ENCODE results near the gene NLRP7. TPM values are rescaled to one million over a fixed set of nuclear protein-coding genes. Genes with fewer than 3 reads are reported as not detected.
"Not testable (repeated sequence)": the region's sequence is repeated elsewhere in the genome, so short reads cannot be mapped to it uniquely, and the experiment has no call there.

NLRP7 gene
- total RNA-seq, 1 donor from 2014 or later: not detected

- no peak for ATAC-seq
Observed at GRCh38 chr19:54918499-54918898, 28.8 kb downstream of the NLRP7 start.

GRCh38 chr19:54916822-54917221, 30.5 kb downstream of the NLRP7 start:
- no peak for ATAC-seq

- ATAC-seq: not testable (repeated sequence)
Observed at GRCh38 chr19:54907899-54908298, 39.4 kb downstream of the NLRP7 start.

DNA sequence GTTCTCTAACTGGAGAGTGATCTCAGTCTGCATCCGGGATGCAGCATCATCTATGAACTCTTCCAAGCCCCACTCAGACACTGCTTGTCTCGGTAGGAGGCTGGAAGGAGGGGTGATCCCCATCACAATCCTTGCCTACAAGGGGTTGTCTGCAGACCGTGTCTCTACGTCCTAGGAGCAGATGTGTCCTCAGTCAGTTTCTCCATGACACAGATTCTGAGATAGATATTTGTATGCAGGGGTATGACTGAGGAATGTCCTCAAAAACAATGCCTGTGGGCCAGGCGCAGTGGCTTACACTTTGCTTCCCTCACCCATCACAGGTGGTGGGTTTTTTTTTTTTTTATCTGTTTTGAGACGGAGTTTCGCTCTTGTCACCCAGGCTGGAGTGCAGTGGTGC, 40.5 kb downstream of the NLRP7 start:
- no peak for ATAC-seq

- no peak for ATAC-seq
Observed at GRCh38 chr19:54905803-54906511, 41.4 kb downstream of the NLRP7 start, which contains the start of gene NCR1. Gene NCR1, plus strand, starts transcription at chr19:54906148. Its CDS starts 40 bp downstream, at chr19:54906188.

GRCh38 chr19:54905421-54905802, 41.9 kb downstream of the NLRP7 start:
- no peak for ATAC-seq

GRCh38 chr19:54904261-54904660, 43.1 kb downstream of the NLRP7 start:
- not testable (repeated sequence) for ATAC-seq

DNA sequence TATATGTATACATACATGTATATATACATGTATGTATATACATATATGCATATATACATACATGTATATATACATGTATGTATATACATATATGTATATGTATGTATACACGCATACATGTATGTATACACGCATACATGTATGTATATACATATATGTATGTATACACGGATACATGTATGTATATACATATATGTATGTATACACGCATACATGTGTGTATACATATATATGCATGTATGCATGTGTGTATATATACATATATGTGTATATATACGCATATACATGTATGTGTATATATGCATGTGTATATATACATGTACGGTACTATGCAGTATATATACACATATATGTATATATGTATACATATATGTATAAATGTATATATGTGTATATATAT, 44.0 kb downstream of the NLRP7 start:
- no peak for ATAC-seq

- no peak for ATAC-seq
Observed at GRCh38 chr19:54902061-54902460, 45.3 kb downstream of the NLRP7 start.

DNA sequence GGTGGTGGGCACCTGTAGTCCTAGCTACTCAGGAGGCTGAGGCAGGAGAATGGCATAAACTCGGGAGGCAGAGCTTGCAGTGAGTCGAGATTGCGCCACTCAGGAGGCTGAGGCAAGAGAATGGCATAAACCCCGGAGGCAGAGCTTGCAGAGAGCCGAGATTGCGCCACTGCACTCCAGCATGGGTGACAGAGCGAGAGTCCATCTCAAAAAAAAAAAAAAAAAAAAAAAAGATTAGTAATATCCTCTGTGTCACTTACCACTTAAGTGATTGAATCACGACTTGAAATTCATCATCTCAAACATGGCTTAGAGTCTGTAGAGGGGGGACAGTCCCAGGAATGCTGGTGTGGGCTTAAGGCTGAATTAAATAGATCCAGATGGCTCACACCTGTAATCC, 46.2 kb downstream of the NLRP7 start:
- ATAC-seq: not testable (repeated sequence)

DNA sequence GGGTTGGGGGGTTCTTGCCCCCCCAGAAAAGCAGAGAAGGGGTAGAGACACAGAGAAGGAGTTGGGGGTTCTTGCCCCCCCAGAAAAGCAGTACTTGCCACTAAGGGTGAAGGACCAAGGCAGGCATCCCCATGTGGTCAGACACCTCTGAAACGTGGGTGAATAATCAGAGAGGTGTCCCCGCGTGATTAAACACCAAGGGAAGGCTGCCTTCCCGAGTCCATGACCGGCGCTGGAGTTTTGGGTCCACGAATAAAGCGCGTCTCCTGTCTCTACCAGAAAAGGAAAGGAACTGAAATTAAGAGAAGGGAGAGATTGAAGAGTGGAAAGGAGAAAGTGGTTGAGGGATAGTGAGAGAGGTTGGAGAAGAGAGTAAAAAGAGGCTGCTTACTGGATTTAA, 47.7 kb downstream of the NLRP7 start:
- ATAC-seq: not testable (repeated sequence)

- ATAC-seq: not testable (repeated sequence)
Observed at GRCh38 chr19:54898685-54899084, 48.6 kb downstream of the NLRP7 start.

DNA sequence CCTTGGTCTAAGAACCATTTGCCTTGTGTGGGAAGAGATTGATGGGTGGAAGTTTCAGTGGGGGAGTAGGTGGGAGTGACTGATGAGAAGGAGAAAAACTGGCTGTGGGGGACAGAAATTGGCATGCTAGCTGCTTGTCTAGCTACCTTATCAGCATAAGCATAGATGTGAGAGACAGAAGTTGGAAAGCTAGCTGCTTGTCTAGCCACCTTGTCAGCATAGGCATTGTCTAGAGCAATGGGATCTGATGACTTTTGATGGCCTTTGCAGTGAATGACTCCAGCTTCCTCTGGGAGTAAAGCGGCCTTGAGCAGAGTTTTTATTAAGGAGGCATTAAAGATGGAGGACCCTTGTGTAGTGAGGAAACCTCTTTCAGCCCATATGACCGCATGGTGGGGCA, 51.3 kb downstream of the NLRP7 start:
- ATAC-seq: no peak

- not testable (repeated sequence) for ATAC-seq
Observed at GRCh38 chr19:54894106-54894505, 53.2 kb downstream of the NLRP7 start.

DNA sequence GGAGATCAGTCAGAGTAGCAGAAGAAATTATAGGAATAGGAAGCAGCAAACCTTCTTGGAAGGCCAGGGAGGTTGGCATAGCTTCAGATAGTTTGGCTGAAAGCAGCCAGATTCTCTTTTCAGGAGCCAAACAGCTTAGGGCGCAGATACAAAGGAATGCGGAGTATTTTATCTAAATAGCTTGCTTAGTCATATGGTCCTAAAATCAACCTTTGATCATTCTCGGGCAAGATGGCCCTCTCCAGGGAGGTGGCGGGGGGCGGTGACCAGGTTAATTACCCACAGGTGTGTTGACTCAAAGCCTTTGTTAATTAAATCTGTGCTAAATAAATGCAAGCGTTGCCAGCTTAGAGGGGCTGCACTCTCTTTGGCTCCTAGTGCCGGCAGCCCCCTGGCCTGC, 53.9 kb downstream of the NLRP7 start:
- no peak for ATAC-seq

DNA sequence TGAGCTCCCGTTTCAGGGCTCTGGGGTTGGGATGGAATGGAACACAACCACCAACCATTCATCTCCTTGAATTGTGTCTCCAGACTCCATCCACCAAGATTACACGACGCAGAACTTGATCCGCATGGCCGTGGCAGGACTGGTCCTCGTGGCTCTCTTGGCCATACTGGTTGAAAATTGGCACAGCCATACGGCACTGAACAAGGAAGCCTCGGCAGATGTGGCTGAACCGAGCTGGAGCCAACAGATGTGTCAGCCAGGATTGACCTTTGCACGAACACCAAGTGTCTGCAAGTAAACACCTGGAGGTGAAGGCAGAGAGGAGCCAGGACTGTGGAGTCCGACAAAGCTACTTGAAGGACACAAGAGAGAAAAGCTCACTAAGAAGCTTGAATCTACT, 57.8 kb downstream of the NLRP7 start:
- no peak for ATAC-seq

- no peak for ATAC-seq
Observed at GRCh38 chr19:54888239-54888638, 59.1 kb downstream of the NLRP7 start.

DNA sequence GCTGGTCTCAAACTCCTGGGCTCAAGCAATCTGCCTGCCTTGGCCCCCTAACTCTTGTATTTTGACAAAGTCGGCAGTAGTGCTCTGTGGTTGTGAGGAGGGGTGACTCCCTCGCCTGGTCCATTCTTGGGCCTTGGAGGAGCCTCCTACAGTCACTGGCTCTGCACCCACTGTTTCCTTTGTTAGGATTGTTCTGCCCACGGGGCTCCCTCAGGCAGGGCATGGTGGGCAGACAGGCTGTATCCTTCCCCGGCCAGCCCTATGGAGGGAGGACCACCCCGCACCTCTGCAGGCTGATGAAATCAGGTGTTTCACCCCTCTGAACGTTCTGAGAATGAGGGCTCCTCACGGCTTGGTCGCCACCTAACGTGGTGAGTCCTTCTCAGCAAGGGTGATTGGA, 64.1 kb downstream of the NLRP7 start:
- ATAC-seq: no peak

DNA sequence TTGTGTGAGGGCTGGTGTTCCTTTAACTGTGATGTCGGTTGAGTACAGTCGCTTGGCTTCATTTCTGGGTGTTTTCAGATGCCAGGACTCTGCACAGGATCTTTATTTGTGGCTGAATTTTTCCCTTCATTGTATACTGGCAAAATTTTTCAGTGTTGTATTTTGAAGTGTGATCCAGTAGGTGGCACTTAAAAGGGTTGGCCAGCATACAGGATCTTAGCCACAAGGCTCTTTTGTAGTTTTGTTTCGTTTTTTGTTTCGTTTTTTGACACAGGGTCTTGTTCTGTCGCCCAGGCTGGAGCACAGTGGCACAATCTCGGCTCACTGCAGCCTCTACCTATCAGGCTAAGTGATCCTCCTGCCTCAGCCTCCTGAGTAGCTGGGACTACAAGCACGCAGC, 64.6 kb downstream of the NLRP7 start:
- ATAC-seq: no peak

DNA sequence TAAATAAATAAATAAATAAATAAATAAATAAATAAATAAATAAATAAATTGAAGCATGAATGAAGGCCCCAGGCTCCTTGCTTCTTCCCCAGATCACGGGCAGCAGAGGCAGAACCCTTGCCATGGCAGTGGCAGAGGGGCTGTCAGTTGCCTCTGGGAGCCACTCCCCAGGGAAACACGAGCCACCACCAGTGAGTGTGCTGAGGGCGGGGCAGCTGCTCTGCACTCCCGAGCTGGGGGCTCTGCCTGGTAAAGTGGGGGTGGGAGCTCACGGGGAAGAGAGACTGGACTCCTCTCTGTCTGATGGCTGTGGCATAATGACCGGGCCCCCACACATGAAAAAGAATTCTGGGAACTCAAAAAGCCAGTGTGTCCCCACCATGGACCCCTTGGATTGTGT, 65.4 kb downstream of the NLRP7 start:
- no peak for ATAC-seq

GRCh38 chr19:54877471-54877870, 69.9 kb downstream of the NLRP7 start:
- ATAC-seq: no peak

DNA sequence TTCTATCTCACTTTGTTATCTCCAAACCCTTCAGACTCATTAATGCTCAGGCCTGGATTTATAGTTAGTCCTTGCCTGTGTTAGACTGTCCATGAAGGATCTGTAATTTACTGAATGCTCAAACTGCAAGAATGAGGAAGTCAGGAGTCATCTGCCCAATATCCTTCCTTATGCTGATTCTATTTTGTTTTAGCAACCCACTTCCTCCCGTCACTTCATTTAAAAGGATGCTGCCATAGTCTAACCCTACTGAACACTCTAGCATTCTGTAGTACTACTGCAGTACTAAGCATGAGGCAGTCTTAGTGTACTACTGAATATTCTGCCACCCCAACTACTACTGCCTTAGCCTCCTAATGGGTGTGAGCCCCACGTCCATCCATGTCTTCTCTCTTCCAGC, 71.8 kb downstream of the NLRP7 start:
- no peak for ATAC-seq

- ATAC-seq: no peak
Observed at GRCh38 chr19:54873990-54874389, 73.3 kb downstream of the NLRP7 start, which contains the start of gene FCAR. Gene FCAR, plus strand, starts transcription at chr19:54874235. Its CDS starts 55 bp downstream, at chr19:54874290.
